Measurements from ENCODE around the gene PLOD1. TPM values are rescaled to one million over a fixed set of nuclear protein-coding genes. Genes with fewer than 3 reads are reported as not detected.
"Not testable (repeated sequence)": the region's sequence is repeated elsewhere in the genome, so short reads cannot be mapped to it uniquely, and the experiment has no call there.

Gene PLOD1
- total RNA-seq, 1 donor: 309 TPM

DNA sequence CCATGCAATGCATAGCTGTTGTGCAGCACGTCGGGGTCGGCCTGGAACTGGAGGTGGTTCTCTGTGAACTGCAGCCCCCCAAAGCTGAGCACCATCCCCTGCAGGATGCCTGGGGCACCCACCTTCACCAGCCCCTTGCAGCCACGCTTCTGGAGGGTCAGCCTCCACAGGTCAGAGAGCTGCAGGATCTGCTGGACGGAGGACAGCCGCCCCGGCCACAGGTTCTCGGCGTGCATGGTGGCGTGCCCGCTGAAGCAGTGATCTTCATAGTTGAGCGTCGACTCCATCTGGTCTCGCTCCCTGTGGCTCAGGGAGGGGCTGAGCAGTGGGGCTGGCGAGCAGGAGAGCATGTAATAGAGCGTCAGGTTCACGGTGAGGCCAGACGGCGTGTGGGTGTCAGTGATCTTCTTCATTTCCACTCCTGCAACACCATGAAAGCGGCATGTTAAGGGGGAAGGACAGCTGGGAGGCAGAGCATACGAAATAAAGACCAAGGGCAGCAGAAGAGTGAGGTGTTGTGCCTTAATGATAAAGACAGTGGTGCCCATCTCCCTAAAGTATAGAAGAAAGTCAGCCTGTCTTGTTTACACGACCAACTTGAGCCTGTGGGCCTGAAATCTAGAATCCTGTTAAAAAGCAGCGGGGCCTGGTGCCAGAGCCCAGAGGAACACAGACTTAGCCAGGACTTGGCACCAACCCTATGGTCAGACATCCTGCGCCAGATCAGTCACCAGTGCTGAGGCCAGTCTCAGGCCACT, 11.3 kb upstream of the PLOD1 start:
- TF ChIP-seq, protein P1, sequence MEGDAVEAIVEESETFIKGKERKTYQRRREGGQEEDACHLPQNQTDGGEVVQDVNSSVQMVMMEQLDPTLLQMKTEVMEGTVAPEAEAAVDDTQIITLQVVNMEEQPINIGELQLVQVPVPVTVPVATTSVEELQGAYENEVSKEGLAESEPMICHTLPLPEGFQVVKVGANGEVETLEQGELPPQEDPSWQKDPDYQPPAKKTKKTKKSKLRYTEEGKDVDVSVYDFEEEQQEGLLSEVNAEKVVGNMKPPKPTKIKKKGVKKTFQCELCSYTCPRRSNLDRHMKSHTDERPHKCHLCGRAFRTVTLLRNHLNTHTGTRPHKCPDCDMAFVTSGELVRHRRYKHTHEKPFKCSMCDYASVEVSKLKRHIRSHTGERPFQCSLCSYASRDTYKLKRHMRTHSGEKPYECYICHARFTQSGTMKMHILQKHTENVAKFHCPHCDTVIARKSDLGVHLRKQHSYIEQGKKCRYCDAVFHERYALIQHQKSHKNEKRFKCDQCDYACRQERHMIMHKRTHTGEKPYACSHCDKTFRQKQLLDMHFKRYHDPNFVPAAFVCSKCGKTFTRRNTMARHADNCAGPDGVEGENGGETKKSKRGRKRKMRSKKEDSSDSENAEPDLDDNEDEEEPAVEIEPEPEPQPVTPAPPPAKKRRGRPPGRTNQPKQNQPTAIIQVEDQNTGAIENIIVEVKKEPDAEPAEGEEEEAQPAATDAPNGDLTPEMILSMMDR (IDR thresholded peaks at IDR 0.05; ENCODE audit: insufficient read depth, low read depth, low read length): no peak

DNA sequence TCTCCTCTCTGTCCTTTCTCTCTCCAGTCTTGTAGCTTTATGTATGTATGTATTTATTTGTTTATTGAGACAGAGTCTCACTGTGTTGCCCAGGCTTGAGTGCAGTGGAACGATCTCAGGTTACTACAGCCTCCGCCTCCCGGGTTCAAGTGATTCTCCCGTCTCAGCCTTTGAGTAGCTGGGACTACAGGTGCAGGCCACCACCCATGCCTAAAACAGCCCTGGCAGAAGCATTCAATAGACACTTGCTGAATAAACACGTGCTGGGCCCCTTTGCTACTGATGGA, 10.7 kb upstream of the PLOD1 start:
- no peak overlapping the region for H3K4me3 ChIP-seq (ENCODE audit: low read depth, low read length)
- no peak for DNase-seq (ENCODE audit: low read depth)
- TF ChIP-seq, protein P1 (IDR thresholded peaks at IDR 0.05; ENCODE audit: insufficient read depth, low read depth, low read length): no peak

More for the DNA sequence above, 11.3 kb upstream of the PLOD1 start:
- H3K4me3 ChIP-seq (ENCODE audit: low read depth, low read length): no peak overlapping the region
- no peak for DNase-seq (ENCODE audit: low read depth)

DNA sequence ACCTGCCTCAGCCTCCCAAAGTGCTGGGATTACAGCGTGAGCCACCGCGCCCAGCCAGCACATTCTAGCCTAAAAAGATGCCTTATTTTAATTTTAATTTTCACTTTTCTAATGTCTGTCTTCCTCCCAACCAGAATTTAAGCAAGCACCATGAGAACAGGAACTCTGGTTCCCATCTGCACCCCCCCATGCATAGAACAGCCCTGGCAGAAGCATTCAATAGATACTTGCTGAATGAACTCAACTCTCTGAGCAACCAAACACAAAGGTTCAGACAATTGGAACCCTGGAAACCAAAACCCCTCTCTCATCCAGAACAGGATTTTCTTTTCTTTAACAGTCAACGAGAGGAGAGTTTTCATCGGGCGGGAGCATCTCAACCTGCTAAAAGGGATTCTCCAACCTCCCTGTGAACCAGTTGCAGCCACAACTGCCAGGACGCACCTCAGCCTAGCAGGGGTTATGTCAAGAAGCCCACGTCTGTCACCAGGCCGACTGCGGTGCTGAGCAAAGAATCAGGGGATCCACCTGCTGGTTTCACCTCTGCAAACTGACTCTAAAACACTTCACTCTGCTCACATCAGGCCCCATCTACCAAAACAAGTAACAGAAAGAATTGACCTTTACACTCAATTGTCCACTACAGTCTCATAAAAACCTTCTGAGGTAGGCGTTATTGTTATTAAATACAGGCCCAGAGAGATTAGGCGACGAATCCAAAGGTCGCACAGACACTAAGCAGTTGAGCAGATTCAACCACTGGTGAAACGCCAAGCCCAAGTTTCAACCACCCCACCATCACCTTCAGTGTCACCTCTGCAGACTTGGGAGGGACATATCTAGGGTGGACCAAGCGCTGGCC, 10.0 kb upstream of the PLOD1 start:
- TF ChIP-seq, protein P1 (IDR thresholded peaks at IDR 0.05; ENCODE audit: insufficient read depth, low read depth, low read length): no peak
- no peak for DNase-seq (ENCODE audit: low read depth)
- H3K4me3 ChIP-seq (ENCODE audit: low read depth, low read length): peak overlapping the region; percentile 58

DNA sequence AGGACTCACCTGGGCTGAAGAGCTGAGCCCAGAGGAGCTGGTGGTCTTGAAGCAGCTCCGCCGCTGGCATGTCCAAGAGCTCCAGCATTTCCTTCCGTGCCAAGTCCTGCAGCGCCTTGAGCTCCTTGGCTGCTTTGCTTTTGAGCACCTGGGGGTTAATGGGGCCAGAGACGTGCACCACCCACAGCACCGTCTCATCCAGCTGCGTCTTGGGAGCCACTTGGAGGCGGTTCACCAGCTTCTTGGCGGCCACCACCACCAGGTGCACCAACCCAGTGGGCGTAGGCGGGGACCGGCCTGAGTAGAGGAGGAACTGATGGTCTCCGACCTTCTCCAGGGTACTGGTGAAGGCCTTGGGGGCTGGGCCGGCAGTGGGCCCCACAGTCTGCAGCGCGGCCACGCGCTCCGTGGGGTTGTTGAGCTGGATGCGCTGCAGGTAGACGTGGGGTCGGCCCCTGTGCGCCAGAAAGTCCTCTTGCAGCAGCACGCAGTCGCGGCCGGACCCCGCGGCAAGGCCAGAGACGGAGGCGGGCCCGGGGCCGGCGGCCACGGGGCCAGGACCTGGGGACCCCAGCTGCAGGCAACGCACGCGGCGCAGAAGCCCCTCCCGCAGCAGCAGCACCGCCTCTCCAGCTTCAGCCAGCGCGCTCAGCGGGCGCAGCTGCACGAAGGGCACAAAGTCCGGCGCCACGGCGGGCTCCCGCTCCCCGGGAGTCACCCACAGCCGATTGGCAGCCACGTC, 9.2 kb upstream of the PLOD1 start:
- H3K4me3 ChIP-seq (ENCODE audit: low read depth, low read length): peak overlapping the region; percentile 58
- not testable (repeated sequence) for DNase-seq (ENCODE audit: low read depth)

DNA sequence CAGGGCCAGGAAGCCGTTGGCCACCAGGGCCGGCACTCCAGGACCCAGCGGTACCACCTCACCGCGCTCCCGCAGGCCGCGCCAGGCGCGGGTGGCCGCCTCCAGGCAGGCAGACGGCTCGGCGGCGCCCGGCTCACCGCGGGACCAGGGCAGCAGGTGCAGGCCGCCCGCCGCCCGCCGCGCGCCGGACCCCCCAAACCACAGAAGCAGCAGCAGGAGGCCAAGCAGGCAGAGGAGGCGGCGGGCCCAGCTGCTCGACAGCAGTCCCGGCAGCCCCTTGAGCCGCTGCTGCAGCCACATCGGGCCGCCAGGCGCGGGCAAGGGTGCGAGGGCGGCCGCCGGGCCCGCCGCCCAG, 8.6 kb upstream of the PLOD1 start:
- TF ChIP-seq, protein P1 (IDR thresholded peaks at IDR 0.05; ENCODE audit: insufficient read depth, low read depth, low read length): no peak
- peak overlapping the region; percentile 58 for H3K4me3 ChIP-seq (ENCODE audit: low read depth, low read length)
- DNase-seq (ENCODE audit: low read depth): no peak

DNA sequence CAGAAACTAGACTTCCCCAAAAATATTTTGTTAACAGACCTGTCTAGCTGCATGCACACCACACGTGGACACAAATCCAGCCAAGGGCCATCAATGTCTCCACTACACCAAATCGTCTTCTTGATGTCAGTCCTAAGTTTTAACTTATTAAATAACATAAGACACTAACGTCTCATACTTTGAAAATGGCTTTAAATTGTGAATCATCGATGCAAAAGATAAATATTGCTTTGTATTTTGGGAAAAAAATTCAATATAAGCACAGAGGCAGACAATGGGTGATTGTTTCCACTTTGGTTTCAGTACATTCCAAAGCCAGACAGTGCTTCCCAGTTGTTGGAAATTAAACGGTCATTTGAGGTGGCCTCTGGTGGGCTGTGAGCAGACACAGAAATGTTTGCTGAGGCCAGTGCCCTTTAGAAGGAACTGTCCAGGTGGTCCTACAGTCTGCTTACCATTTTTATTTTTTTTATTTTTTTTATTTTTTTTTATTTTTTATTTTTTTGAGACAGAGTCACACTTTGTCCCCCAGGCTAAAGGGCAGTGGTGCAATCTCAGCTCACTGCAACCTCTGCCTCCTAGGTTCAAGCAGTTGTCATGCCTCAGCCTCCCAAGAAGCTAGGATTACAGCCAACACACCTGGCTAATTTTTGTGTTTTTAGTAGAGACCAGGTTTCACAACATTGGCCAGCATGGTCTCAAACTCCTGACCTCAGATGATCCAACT, 6.5 kb upstream of the PLOD1 start:
- no peak overlapping the region for H3K4me3 ChIP-seq (ENCODE audit: low read depth, low read length)
- no peak for DNase-seq (ENCODE audit: low read depth)
- TF ChIP-seq, protein P1 (IDR thresholded peaks at IDR 0.05; ENCODE audit: insufficient read depth, low read depth, low read length): no peak
